SK-N-SH (cell line): ENCODE results near the gene BAG1. TPM values are rescaled to one million over a fixed set of nuclear protein-coding genes. Genes with fewer than 3 reads are reported as not detected.

Experiments used
- CTCF ChIA-PET: fragments of 300-600, 350-600 bp; formaldehyde crosslinking; extraction: SDS; loops from one replicate; lab custom pipeline; 2021; lab: Yijun Ruan, JAX
- POLR2A ChIA-PET: fragments of 350-600 bp; sonication (Branson Sonifier 250); formaldehyde crosslinking; extraction: SDS; loops from one replicate; lab custom pipeline; 2020; ENCODE audit warnings: antibody characterized with exemption, inconsistent platforms; lab: Yijun Ruan, JAX
- DNase-seq: peaks from one replicate; pipeline ENCODE4 v3.0.0; 2012
- H2AFZ ChIP-seq: fragments of 200-600 bp; sonication (generic); 2 replicates; pipeline ENCODE4 v1.8.1; 2016; ENCODE audit warnings: antibody characterized with exemption, mild to moderate bottlenecking, low read depth
- H3F3A ChIP-seq: fragments of 200-600 bp; sonication (generic); replicated peaks from 2 replicates; pipeline ENCODE3; 2016; ENCODE audit warnings: antibody characterized with exemption, mild to moderate bottlenecking; ENCODE audit not compliant: insufficient read depth
- H3K27ac ChIP-seq, 2 experiments: fragments of 200-500 bp in 1 of 2; fragments of 200-600 bp in 1 of 2; sonication (Bioruptor generic) in 1 of 2; sonication (generic), shearing (Covaris generic) in 1 of 2; 2 replicates each; pipeline versions ENCODE4 v1.5.1 to v1.6.1; 2014 to 2016; ENCODE audit warnings: low read depth in 2 of 2, inconsistent platforms in 1 of 2, low read length in 1 of 2, mild to moderate bottlenecking in 1 of 2, mixed read lengths in 1 of 2
- H3K27me3 ChIP-seq: fragments of 200-600 bp; sonication (generic), shearing (Covaris generic); 2 replicates; pipeline ENCODE4 v1.6.1; 2016; ENCODE audit warnings: mixed run types; ENCODE audit not compliant: insufficient read depth
- H3K36me3 ChIP-seq, 2 experiments: fragments of 200-500 bp in 1 of 2; fragments of 200-600 bp in 1 of 2; sonication (Bioruptor generic) in 1 of 2; sonication (generic) in 1 of 2; replicated peaks in 1 of 2; 2 replicates each; pipeline versions ENCODE3 to v1.5.1; 2014 to 2016; ENCODE audit warnings: low read length in 1 of 2, mild to moderate bottlenecking in 1 of 2; ENCODE audit not compliant: insufficient read depth in 2 of 2, control insufficient read depth in 1 of 2
- H3K4me1 ChIP-seq, 2 experiments: fragments of 200-500 bp in 1 of 2; fragments of 200-600 bp in 1 of 2; sonication (Bioruptor generic) in 1 of 2; sonication (generic), shearing (Covaris generic) in 1 of 2; 2 replicates each; pipeline versions ENCODE4 v1.5.1 to v1.6.1; 2014 to 2016; ENCODE audit warnings: low read depth in 1 of 2, low read length in 1 of 2, mixed run types in 1 of 2; ENCODE audit not compliant: insufficient read depth in 2 of 2, control insufficient read depth in 1 of 2
- H3K4me2 ChIP-seq: fragments of 200-600 bp; sonication (generic), shearing (Covaris generic); 2 replicates; pipeline ENCODE4 v1.6.1; 2017; ENCODE audit warnings: mixed run types
- H3K4me3 ChIP-seq, 2 experiments: fragments of 200-500 bp in 1 of 2; fragments of 200-600 bp in 1 of 2; sonication (Bioruptor generic) in 1 of 2; sonication (generic), shearing (Covaris generic) in 1 of 2; 2 replicates each; pipeline versions ENCODE4 v1.5.1 to v1.8.1; 2014 to 2016; ENCODE audit warnings: low read depth in 2 of 2, inconsistent platforms in 1 of 2, low read length in 1 of 2, mild to moderate bottlenecking in 1 of 2, mixed read lengths in 1 of 2, moderate library complexity in 1 of 2
- H3K79me2 ChIP-seq: fragments of 200-600 bp; sonication (generic); 2 replicates; pipeline ENCODE4 v1.8.1; 2017; ENCODE audit warnings: mild to moderate bottlenecking; ENCODE audit not compliant: insufficient read depth
- H3K9ac ChIP-seq: fragments of 200-600 bp; sonication (generic); 2 replicates; pipeline ENCODE4 v1.6.1; 2017; ENCODE audit warnings: mixed run types
- H3K9me2 ChIP-seq: fragments of 200-600 bp; sonication (generic); 2 replicates; pipeline ENCODE4 v1.6.1; 2017; ENCODE audit warnings: mixed run types
- H3K9me3 ChIP-seq: fragments of 200-600 bp; sonication (generic); 2 replicates; pipeline ENCODE4 v1.6.1; 2017; ENCODE audit warnings: mixed run types, mild to moderate bottlenecking, moderate library complexity
- H4K20me1 ChIP-seq: fragments of 200-600 bp; sonication (generic); 2 replicates; pipeline ENCODE4 v1.6.1; 2017; ENCODE audit warnings: mild to moderate bottlenecking, mixed run types; ENCODE audit not compliant: insufficient read depth
- CTCF ChIP-seq: fragments of 200-600 bp; sonication (generic); IDR thresholded peaks from 2 replicates; pipeline ENCODE4 v1.6.1; 2017; ENCODE audit warnings: antibody characterized with exemption, mild to moderate bottlenecking, moderate library complexity
- EP300 ChIP-seq, 2 experiments: IDR thresholded peaks; 2 replicates each; pipeline versions ENCODE4 v1.4.0 to v1.6.1; 2012; ENCODE audit warnings: borderline replicate concordance in 1 of 2, low read depth in 1 of 2, low read length in 1 of 2
- EZH2phosphoT487 ChIP-seq: fragments of 200-600 bp; sonication (generic); IDR thresholded peaks from 2 replicates; pipeline ENCODE4 v1.6.1; 2017; ENCODE audit warnings: low read depth, mixed run types, mild to moderate bottlenecking, antibody characterized with exemption, moderate library complexity, borderline replicate concordance
- FOXM1 ChIP-seq: IDR thresholded peaks from 2 replicates; pipeline ENCODE4 v1.4.0; 2012; ENCODE audit warnings: low read depth, mild to moderate bottlenecking
- GATA2 ChIP-seq: sonication (generic); formaldehyde crosslinking; IDR thresholded peaks from 2 replicates; pipeline ENCODE4 v1.5.0; 2020; ENCODE audit warnings: mild to moderate bottlenecking, missing genetic modification reagents
- MEF2A ChIP-seq: IDR thresholded peaks from 2 replicates; pipeline ENCODE4 v1.4.0; 2012; ENCODE audit warnings: low read depth, borderline replicate concordance
- MXI1 ChIP-seq: IDR thresholded peaks from 2 replicates; pipeline ENCODE4 v1.6.1; 2012; ENCODE audit warnings: mild to moderate bottlenecking, low read depth, low read length, improper control_type of control experiment
- NFIC ChIP-seq: IDR thresholded peaks from 2 replicates; pipeline ENCODE4 v1.4.0; 2012; ENCODE audit warnings: borderline replicate concordance
- NRF1 ChIP-seq: IDR thresholded peaks from 2 replicates; pipeline ENCODE4 v1.6.1; 2012; ENCODE audit warnings: low read depth, mild to moderate bottlenecking, low read length
- POLR2AphosphoS5 ChIP-seq: IDR thresholded peaks from 2 replicates; pipeline ENCODE4 v1.6.1; 2012; ENCODE audit warnings: low read depth, low read length
- REST ChIP-seq: IDR thresholded peaks from 2 replicates; pipeline ENCODE4 v1.6.1; 2012; ENCODE audit warnings: mild to moderate bottlenecking, low read depth, low read length, moderate library complexity
- RXRA ChIP-seq: IDR thresholded peaks from 2 replicates; pipeline ENCODE4 v1.4.0; 2012; ENCODE audit warnings: low read depth, mild to moderate bottlenecking, borderline replicate concordance
- SIN3A ChIP-seq: IDR thresholded peaks from 2 replicates; pipeline ENCODE4 v1.6.1; 2012; ENCODE audit warnings: low read depth, mild to moderate bottlenecking, low read length, moderate library complexity, borderline replicate concordance
- TAF1 ChIP-seq: IDR thresholded peaks from 2 replicates; pipeline ENCODE4 v1.6.1; 2012; ENCODE audit warnings: low read depth, mild to moderate bottlenecking, low read length, moderate library complexity, borderline replicate concordance
- TEAD4 ChIP-seq: IDR thresholded peaks from 2 replicates; pipeline ENCODE4 v1.4.0; 2012; ENCODE audit warnings: mild to moderate bottlenecking, borderline replicate concordance; ENCODE audit not compliant: insufficient read depth
- YY1 ChIP-seq: IDR thresholded peaks from 2 replicates; pipeline ENCODE4 v1.4.0; 2012; ENCODE audit warnings: low read depth, mild to moderate bottlenecking
- WGBS: methylation state at CpG from one replicate; pipeline ENCODE4 v1.1.6; 2017; ENCODE audit warnings: low lambda C conversion rate; 5-methylcytosine and 5-hydroxymethylcytosine counted together
- polyA plus RNA-seq, 3 experiments: library from polyadenylated mRNA; depleted of rRNA; stranded (reverse); fragments of >200 nt; gene quantifications; 2 replicates each; pipeline ENCODE4 v1.2.3, GENCODE V29; 2012
- TF ChIP-seq, protein P1 (sequence below): IDR thresholded peaks from 2 replicates; pipeline ENCODE4; 2012
- TF ChIP-seq, protein P2 (sequence below): IDR thresholded peaks from 2 replicates; pipeline ENCODE4 v1.4.0; 2012; ENCODE audit warnings: low read depth, borderline replicate concordance
- TF ChIP-seq, protein P3 (sequence below): fragments of 150-350 bp; IDR thresholded peaks from 2 replicates; pipeline ENCODE4 v1.6.1; 2016; ENCODE audit warnings: mild to moderate bottlenecking, low read depth, low read length
- TF ChIP-seq, protein P4 (sequence below): IDR thresholded peaks from 2 replicates; pipeline ENCODE4 v1.4.0; 2012; ENCODE audit warnings: low read depth

BAG1 gene
- polyA plus RNA-seq, 1 of the 3 experiments (the other 2 are of a cell fraction) = 49.9 TPM

GRCh38 chr9:33249087-33249658 is 15.3 kb downstream of the BAG1 start:
- no peak for TF ChIP-seq EZH2phosphoT487
- no peak for TF ChIP-seq SIN3A
- no peak for TF ChIP-seq FOXM1
- no peak for TF ChIP-seq NFIC
- no peak for TF ChIP-seq TEAD4
- no peak for TF ChIP-seq YY1
- TF ChIP-seq, protein P1, sequence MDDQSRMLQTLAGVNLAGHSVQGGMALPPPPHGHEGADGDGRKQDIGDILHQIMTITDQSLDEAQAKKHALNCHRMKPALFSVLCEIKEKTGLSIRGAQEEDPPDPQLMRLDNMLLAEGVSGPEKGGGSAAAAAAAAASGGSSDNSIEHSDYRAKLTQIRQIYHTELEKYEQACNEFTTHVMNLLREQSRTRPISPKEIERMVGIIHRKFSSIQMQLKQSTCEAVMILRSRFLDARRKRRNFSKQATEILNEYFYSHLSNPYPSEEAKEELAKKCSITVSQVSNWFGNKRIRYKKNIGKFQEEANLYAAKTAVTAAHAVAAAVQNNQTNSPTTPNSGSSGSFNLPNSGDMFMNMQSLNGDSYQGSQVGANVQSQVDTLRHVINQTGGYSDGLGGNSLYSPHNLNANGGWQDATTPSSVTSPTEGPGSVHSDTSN = no peak
- no peak for TF ChIP-seq REST
- TF ChIP-seq, protein P2, sequence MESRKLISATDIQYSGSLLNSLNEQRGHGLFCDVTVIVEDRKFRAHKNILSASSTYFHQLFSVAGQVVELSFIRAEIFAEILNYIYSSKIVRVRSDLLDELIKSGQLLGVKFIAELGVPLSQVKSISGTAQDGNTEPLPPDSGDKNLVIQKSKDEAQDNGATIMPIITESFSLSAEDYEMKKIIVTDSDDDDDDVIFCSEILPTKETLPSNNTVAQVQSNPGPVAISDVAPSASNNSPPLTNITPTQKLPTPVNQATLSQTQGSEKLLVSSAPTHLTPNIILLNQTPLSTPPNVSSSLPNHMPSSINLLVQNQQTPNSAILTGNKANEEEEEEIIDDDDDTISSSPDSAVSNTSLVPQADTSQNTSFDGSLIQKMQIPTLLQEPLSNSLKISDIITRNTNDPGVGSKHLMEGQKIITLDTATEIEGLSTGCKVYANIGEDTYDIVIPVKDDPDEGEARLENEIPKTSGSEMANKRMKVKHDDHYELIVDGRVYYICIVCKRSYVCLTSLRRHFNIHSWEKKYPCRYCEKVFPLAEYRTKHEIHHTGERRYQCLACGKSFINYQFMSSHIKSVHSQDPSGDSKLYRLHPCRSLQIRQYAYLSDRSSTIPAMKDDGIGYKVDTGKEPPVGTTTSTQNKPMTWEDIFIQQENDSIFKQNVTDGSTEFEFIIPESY = no peak
- TF ChIP-seq, protein P3, sequence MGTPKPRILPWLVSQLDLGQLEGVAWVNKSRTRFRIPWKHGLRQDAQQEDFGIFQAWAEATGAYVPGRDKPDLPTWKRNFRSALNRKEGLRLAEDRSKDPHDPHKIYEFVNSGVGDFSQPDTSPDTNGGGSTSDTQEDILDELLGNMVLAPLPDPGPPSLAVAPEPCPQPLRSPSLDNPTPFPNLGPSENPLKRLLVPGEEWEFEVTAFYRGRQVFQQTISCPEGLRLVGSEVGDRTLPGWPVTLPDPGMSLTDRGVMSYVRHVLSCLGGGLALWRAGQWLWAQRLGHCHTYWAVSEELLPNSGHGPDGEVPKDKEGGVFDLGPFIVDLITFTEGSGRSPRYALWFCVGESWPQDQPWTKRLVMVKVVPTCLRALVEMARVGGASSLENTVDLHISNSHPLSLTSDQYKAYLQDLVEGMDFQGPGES = no peak
- no peak for TF ChIP-seq CTCF
- no peak for TF ChIP-seq MEF2A
- no peak for TF ChIP-seq NRF1
- TF ChIP-seq, protein P4, sequence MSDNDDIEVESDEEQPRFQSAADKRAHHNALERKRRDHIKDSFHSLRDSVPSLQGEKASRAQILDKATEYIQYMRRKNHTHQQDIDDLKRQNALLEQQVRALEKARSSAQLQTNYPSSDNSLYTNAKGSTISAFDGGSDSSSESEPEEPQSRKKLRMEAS = no peak
- no peak for TF ChIP-seq GATA2 (CRISPR knock-in tag)
- no peak for TF ChIP-seq TAF1
- no peak for TF ChIP-seq POLR2AphosphoS5
- no peak for TF ChIP-seq RXRA
- TF ChIP-seq EP300 (IDR thresholded peaks at IDR 0.05; ENCODE audit: borderline replicate concordance in 1 of 2, low read depth in 1 of 2, low read length in 1 of 2) = no peak
- no peak for TF ChIP-seq MXI1
- TF ChIP-seq, all 33 proteins: peak for 0
- Histone ChIP-seq H2AFZ (no peak overlapping the region), H3K79me2 (no peaks in the 10 kb centered on the region), H3K4me2 (no peak overlapping the region), H3K9me2 (no peaks in the 10 kb centered on the region), H3K36me3 (peaks cover 5 to 13% of the 10 kb centered on the region in 2 experiments), H3K27me3 (no peaks in the 10 kb centered on the region), H3K27ac (no peak overlapping the region; a peak in 1 of 4 replicates), H3K4me1 (no peaks in the 10 kb centered on the region; a peak in 1 of 4 replicates), H4K20me1 (no peaks in the 10 kb centered on the region), H3K9ac (no peak overlapping the region), H3F3A (peaks cover 5% of the 10 kb centered on the region), H3K4me3 (no peak overlapping the region), H3K9me3 (no peaks in the 10 kb centered on the region)
- ChIA-PET POLR2A (interaction anchor here (0.6 kb wide), 1 partner anchor 14 kb away, joined by 3 read pairs; no protein-coding TSS in a partner anchor), CTCF (interaction anchor here (0.9 to 1.7 kb wide), 3 partner anchors 9 to 15 kb away, joined by 3 to 5 read pairs (median 3); partner anchors contain the start of genes BAG1 and SPINK4)
- DNase-seq = no peak
- WGBS = 83% methylated on average over 5 of the region's 6 CpGs
